Measurements from ENCODE around the gene CARMIL1.
"Not testable (repeated sequence)": the region's sequence is repeated elsewhere in the genome, so short reads cannot be mapped to it uniquely, and the experiment has no call there.

Gene CARMIL1

DNA sequence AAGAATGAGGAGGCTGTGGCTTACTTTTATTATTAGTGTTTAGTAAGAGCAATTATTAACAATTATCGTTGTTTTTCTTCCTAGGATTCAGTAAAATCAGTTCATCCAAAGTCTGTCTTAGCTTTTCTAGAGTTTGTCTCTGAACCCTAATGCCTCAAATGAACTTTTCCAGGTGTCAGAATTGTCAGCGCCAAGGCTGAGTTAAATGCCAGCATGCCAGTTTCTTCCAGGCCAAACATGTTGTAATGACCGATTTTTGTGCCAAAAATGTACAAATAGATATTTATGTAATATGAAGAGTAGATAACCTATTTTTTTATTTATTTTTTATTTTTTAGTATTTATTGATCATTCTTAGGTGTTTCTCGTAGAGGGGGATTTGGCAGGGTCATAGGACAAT, 306.1 kb downstream of the CARMIL1 start:
- H3K4me3 ChIP-seq (ENCODE audit: low read depth, low read length), result no peak overlapping the region
- TF ChIP-seq, protein P1, sequence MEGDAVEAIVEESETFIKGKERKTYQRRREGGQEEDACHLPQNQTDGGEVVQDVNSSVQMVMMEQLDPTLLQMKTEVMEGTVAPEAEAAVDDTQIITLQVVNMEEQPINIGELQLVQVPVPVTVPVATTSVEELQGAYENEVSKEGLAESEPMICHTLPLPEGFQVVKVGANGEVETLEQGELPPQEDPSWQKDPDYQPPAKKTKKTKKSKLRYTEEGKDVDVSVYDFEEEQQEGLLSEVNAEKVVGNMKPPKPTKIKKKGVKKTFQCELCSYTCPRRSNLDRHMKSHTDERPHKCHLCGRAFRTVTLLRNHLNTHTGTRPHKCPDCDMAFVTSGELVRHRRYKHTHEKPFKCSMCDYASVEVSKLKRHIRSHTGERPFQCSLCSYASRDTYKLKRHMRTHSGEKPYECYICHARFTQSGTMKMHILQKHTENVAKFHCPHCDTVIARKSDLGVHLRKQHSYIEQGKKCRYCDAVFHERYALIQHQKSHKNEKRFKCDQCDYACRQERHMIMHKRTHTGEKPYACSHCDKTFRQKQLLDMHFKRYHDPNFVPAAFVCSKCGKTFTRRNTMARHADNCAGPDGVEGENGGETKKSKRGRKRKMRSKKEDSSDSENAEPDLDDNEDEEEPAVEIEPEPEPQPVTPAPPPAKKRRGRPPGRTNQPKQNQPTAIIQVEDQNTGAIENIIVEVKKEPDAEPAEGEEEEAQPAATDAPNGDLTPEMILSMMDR (IDR thresholded peaks at IDR 0.05; ENCODE audit: low read depth, low read length), result no peak

DNA sequence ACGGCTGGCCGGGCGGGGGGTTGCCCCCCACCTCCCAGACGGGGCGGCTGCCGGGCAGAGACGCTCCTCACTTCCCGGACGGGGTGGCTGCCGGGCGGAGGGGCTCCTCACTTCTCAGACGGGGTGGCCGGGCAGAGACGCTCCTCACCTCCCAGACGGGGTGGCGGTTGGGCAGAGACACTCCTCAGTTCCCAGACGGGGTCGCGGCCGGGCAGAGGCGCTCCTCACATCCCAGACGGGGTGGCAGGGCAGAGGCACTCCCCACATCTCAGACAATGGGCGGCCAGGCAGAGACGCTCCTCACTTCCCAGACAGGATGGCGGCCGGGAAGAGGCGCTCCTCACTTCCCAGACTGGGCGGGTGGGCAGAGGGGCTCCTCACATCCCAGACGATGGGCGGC, 306.9 kb downstream of the CARMIL1 start:
- not testable (repeated sequence) for H3K4me3 ChIP-seq (ENCODE audit: low read depth, low read length)

DNA sequence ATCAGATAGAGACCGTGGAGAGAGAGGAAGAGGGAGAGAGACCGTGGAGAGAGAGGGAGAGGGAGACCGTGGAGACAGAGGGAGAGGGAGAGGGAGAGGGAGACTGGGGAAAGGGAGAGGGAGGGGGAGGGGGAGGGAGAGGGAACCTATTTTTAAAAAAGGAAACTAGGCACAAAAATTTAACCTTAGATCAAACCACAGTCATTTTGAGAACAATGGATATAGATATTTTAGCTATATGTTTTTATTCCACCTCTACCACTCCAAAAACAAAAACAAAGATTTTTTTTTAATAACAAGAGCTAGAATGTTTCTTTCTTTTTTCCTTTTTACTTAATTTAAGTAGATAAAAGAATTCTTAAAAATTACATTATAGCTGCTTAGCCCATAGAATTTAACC, 307.8 kb downstream of the CARMIL1 start:
- H3K4me3 ChIP-seq (ENCODE audit: low read depth, low read length), result no peak overlapping the region
- TF ChIP-seq, protein P1 (IDR thresholded peaks at IDR 0.05; ENCODE audit: low read depth, low read length), result no peak

DNA sequence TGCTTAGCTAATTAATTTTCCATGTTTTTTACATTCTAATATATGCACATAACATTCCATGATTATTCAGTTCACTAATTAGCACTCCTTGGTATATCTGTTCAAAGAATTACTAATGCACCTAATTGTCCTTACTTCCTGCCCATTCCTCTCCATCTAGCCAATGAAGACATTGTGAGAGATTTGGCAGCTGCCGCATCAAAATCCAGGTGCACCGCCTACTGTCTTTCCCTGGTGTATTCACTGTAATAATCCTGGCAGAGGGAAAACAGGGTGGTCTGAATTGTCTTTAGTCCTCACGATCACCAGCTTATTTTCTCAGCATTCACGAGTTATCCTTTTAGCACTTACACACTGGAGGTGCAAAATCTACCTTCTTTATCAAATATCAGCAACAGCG, 311.8 kb downstream of the CARMIL1 start:
- TF ChIP-seq, protein P1 (IDR thresholded peaks at IDR 0.05; ENCODE audit: low read depth, low read length), result no peak
- no peak overlapping the region for H3K4me3 ChIP-seq (ENCODE audit: low read depth, low read length)

DNA sequence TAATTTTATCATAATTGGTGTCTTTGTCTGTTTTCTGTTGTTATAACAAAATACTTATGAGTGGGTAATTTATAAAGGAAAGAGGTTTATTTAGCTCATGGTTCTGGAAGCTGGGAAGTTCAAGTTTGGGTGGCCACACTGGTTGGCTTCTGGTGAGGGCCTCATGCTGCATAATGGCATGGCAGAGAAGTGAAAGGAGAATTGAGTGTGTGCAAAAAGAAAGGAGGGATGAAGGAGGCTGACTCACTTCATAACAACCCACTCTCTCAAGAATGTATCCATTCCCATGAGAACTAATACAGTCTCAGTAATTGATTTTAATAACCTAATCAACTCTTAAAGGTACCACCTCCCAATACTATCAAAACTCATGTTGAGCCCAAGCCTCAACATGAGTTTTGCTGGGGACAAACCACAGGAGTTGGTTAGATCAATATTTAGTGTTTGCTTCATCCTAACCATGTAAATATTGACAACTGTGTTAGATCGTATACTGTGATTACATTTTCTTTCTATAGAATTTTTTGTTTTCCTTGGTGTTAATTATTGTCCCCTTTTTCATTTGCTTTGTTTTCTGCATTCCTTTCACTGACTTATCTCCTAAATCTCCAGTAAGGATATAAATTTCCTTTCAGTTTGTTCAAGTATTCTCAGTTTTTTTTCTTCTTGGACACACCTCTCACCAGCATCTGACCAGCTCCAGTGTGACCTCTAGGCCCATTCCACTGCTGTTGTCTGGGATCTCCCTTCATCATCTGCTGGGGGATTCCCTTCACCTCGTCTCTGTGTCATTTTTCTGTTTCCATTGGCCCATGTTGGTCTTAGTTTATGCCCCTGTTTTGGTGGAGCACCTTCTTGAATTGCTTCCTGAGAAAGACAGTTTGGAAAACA, 318.0 kb downstream of the CARMIL1 start:
- TF ChIP-seq, protein P1 (IDR thresholded peaks at IDR 0.05; ENCODE audit: low read depth, low read length), result no peak
- no peak overlapping the region for H3K4me3 ChIP-seq (ENCODE audit: low read depth, low read length)

DNA sequence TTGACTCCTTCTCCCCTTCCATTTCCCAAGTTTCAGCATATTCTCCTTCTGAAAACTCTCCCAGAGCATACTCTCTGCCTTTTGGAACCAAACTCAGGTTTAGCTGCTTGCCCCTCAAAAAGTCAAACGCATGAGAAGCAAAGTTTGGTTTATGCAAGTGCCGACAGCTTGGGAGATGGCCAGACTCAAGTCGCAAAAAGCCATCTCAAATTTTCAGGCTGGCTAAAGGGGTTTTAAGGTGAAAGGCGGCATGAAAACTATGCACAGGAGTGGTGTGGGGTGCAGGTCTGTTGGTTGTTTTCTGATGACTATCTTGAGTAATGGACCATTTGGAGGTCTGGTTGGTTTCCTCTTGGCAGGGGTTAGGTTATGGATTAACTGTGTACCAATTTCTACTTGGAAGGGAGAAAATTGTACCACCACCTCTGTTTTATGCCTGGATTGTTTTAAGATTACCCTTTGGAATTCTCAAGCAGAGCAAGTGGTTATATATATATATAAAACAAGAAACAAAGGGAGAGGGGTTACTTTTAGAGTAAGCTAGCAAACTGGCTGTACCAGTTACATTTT, 320.4 kb downstream of the CARMIL1 start:
- TF ChIP-seq, protein P1 (IDR thresholded peaks at IDR 0.05; ENCODE audit: low read depth, low read length), result no peak
- H3K4me3 ChIP-seq (ENCODE audit: low read depth, low read length), result no peak overlapping the region

DNA sequence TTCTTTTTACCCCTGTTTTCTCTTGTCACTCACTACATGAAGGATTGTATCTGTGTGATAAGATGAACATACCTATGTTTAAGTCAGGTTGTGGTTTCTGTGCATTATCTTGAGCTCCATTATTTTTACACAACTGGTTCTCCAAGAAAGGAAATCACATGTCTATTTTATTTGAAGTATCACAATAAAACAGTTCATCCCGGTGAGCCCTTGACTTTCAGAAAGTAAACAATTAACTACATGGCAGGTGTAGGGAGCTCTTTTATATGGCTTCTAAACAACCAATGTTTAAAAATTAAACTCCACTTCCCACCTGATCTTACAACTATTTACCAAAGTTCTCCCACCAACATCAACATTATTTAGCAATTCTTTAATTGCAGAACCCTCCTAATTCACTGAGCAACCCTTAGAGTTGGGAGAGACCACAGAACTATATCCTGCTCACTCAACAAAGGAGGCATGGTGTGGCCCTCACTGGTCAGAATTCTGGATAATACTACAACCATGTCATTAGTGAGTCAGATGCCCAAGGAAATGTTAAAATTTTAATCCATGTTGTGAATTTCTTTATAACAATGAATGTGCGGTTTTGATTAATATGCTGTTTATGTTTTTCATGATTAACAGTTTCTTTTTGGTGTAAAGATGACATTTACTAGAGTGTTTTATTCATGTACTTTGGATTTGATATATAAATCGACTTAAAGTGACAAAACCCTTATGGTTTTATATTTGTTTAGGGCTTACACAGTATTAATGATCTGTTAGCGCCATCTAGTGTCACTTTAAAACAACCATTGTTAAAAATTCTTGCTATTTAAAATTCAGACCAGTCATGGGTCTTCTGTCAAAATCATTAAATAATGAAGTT, 322.9 kb downstream of the CARMIL1 start:
- TF ChIP-seq, protein P1 (IDR thresholded peaks at IDR 0.05; ENCODE audit: low read depth, low read length), result peak; percentile 2; the same call in 1 of the 2 replicates
- no peak overlapping the region for H3K4me3 ChIP-seq (ENCODE audit: low read depth, low read length)

Measured in WI38 (cell line).